Left ventricle myocardium superior (tissue), 1 donor: ENCODE data around the gene COPA. TPM values are rescaled to one million over a fixed set of nuclear protein-coding genes. Genes with fewer than 3 reads are reported as not detected.
A peak's percentile ranks its signal among the peaks of the same experiment; 100 is the strongest.

Experiments
- ATAC-seq: fragments of 200-7000 bp; cut with Tn5 transposase; one replicate; pipeline ENCODE4 v1.9.1; 2020; ENCODE audit warnings: mild to moderate bottlenecking, moderate library complexity
- DNase-seq: peaks from one replicate; pipeline ENCODE4 v3.0.0-alpha.2; 2020
- intact Hi-C: fragments of 100-400 bp; cut with micrococcal nuclease; formaldehyde crosslinking; loops from one replicate; pipeline ENCODE4 v1.11.0; 2022
- total RNA-seq: library from RNA; stranded (reverse); fragmentation: NEBNext Ultra II Directional; extraction: Animal tissue kit (Norgen Biotek cat#: 25700); gene quantifications from one replicate; pipeline ENCODE4 v1.2.1, GENCODE V29; 2021
- donor health status: DM: no; HTN: yes; CAD: no; lungs with severe emphysema.

COPA gene
- total RNA-seq, 1 donor from 2014 or later: 93.0 TPM

DNA sequence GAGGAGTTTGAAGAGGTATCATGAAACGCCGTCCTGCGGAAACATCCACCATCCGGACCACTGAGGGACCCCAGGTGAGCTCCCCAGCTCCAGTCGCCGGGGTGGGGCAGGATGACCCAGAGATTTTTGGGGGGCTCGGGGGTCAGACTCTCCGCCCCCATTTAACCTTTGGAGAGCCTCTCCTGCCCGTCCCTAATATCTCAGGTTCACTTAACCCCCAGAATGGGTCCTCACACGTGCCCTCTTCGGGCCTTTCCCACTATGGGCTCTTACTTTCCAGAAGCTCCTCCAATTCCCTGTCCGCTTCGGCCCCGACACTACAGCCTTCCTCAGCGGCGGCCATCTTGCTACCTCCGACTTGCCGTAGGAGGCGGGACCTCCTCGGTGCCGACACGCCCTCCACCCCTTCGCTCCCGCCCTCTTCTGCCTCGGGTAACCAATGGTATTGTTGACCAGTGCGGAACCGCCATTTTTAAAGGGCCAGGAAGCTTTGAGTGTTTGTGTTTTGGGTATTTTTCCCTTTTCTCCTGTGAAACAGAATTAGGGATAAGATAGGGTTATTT lies 58.2 kb downstream of the COPA start, which contains the start of gene PEX19:
TSS of gene PEX19 (minus strand) at position 352 of the 563 bp plus-strand sequence. CDS start at position 343, 9 bp downstream.
- intact Hi-C loops: no loop called here
- DNase-seq: peak; percentile 94
- peak; percentile 100 for ATAC-seq

DNA sequence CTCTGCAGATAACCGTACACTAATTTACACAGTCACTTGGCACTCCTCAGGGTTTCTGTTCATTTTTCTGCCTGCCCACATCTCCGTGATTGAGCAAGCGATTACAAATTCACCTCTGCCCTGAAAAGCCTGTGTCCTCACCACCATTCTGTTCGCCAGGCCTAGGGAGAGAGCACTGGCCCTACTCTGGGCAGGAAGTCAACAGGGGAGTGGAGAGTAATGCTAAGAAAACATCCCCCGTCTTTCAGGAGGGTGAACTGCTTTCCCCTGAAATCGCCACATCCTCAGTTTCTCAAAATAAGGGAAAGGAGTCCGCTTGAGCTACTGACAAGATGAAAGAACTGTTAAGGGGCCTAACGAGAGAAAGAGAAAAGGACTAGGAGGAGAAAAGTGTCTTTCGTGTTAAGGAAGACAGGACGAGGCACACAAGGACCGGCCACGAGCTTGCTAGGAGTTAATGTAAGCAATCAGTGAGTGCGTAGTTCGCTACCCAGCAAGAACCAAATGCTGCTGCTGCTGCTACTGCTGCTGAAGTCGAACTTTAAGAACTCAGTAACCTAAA lies 58.7 kb downstream of the COPA start:
- intact Hi-C loops: no loop called here
- DNase-seq: no peak
- ATAC-seq: peak; percentile 49

DNA sequence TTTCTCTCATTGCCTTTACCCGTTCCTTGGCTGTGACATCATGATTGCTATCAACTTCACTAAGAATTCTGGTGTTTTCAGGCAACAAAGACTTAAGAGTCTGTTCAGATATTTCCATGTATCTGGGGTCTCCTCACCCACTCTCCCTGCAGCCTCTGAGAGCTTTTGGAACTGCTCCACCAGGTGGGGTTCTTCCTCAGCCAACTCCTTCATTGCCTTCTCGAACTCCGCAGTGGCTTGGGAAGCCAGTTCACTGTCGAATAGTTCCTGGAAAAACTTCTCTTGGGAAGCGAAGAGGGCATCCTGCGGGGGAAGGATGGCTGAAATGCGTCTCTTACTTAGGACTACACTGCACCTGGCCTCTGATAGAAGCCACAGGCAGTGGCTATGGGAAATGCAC lies 60.2 kb downstream of the COPA start:
- intact Hi-C loops: no loop called here
- no peak for DNase-seq
- ATAC-seq: no peak

DNA sequence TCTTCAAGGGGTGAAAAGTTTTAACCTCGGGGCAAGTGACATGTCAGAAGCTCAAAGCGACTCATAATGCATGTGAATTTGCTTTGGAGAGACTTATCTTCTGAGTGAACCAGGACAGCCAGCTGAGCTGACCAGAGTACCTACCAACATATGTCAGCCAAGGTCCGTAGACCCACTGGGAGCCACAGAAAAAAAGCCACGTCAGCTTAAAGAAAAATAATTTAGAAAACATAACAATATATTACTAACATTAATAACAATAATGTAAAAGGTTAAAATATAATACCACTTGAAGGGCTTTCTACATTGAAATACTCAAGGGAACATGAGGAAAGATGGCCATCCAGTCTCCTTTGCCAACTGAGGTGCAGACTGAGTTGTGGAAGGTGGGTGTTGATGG lies 65.1 kb downstream of the COPA start:
- intact Hi-C loops: no loop called here
- ATAC-seq: no peak
- no peak for DNase-seq

DNA sequence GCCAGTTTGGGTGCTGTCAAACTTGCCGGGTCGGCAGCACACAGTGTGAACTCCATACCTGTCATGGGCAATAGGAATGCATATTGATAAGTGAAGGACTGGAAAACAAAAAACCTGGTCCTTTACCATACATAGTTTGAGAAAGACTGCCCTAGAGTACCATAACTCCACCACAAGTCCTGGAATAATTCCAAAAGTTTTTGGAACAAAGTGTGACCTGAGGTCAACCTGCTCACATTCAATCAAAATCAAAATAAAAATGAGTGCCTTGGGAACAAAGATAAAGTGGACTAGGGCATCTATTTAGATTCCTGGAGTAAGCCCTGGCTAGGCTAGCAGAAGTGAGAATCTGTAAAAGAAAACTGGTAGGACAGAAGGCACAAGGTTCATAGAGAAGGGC lies 65.7 kb downstream of the COPA start:
- intact Hi-C loops: no loop called here
- ATAC-seq: no peak
- DNase-seq: no peak

DNA sequence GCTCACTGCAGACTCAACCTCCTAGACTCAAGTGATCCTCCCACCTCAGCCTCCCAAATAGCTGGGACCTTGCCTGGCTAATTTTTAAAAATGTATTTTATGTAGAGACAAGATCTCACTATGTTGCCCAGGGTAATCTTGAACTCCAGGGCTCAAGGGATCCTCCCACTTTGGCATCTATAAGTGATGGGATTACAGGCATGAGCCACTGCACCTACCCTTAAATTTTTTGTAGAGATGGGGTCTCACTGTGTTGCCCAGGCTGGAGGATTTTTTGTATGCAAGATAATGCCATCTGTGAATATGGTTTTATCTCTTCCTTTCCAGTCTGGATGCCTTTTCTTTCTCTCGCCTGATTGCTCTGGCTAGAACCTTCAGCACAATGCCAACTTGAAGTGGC lies 72.0 kb downstream of the COPA start:
- DNase-seq (no peak), ATAC-seq (no peak)
- intact Hi-C loops: no loop called here

DNA sequence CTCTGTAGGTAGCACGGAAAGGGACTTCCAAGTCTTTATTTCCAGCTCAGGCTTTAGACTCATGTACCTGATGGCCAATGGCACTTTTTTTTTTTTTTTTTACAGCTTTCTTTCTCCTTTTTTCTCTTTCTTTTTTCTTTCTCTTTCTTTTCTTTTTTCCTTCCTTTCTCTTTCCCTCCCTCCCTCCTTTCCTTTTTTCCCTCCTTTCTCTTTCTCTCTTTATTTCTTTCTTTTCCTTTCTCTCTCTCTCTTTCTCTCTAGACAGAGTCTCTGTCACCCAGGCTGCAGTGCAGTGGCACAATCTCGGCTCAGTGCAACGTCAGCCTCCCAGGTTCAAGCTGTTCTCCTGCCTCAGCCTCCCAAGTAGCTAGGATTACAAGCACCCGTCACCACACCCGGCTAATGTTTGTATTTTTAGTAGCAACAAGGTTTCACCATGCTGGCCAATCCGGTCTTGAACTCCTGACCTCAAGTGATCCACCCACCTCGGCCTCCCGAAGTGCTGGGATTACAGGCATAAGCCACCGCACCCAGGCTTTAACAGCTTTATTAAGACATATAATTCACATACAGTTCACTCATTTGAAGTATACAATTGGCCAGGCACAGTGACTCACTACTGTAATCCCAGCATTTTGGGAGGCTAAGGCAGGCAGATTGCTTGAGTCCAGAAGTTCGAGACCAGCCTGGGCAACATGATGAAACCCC lies 75.6 kb downstream of the COPA start:
- ATAC-seq (no peak), DNase-seq (no peak)
- intact Hi-C loops: no loop called here

DNA sequence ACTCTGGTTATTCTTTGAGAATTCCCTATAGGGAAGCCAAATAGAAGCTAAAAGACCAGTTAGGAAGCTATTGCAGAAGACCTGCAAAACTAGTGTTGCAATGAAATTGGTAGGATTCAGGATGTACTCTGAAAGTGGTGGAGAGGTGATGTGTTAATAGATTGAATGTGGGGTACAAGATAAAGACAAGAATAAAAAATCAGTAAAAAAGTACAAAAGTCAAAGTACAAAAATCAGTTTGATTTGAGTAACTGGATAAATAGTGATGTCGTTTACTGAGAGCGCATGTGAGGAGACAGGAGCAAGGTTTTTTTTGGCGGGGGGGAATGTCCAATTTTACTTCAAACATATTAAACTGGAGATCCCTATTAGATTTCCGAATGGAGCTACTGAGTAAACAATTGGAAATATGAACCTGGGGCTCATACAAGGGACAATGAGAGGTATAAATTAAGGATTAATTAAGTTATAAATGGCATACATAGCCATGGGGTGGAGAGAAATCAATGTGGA lies 78.2 kb downstream of the COPA start:
- no peak for DNase-seq
- ATAC-seq: no peak
- intact Hi-C loops: no loop called here

DNA sequence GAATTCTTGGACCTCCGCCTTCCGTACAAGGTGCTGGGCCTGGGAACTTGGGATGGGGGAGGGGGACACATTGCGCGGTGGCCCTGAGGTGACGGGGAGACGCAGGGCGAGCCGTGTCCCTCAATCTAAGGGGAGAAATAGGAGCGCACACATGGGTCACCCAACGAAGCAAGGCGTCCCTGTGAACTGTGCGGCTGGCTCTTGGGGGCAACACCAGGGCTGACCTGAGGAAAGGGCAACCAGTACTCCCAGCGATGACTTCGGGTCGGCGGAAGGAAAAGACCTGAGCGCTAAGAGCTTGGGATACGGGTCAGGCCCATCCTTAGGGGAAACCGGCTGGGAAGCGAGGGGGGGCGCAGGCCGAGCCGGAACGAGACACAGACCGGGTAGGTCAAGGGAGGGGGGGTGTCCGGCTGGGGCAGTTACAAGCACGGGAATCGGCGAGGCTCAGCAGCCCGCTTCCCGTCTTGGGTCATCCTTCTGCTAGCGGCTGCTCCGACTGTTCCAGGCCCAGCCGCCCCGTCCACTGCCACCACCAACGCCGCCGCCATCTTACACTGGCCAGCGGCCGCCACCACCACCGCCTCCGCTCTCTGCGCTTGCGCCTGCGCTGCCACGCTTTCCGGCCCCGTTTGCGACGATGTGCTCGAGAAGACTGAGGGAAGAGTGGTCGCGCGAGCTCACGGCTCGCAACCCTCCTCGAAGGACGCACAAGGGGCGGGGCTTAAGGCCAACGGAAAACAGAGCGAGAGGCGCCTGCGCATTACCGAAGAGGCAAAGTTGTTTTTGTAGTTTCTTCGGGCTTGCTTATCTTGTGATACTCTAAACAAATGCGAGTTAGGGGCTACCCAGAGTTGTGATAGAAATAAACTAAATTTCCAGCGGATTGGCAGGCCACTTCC lies 80.9 kb downstream of the COPA start, which contains the start of gene DCAF8:
TSS of gene DCAF8 (minus strand) at position 657 of the 902 bp plus-strand sequence. CDS start 18,541 bp downstream, outside the sequence.
- DNase-seq (peak; percentile 99), ATAC-seq (peak; percentile 98)
- intact Hi-C loops: no loop called here

DNA sequence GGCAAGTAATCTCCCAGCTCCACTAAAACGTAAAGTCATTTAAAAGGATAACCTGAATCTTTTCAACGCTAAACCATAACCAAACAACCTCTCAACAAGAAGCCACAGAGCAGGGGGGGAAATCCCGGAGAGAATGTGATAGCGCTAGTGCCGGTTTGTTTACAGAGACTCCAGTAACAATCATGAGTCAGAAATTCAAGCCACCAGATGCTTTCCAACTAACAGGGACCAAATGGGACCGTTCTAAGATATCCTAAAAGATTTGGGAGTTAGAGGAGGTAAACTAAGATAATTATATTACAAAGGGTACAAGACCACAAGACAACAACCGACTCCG lies 81.5 kb downstream of the COPA start:
- ATAC-seq (peak; percentile 33), DNase-seq (no peak)
- intact Hi-C loops: no loop called here

DNA sequence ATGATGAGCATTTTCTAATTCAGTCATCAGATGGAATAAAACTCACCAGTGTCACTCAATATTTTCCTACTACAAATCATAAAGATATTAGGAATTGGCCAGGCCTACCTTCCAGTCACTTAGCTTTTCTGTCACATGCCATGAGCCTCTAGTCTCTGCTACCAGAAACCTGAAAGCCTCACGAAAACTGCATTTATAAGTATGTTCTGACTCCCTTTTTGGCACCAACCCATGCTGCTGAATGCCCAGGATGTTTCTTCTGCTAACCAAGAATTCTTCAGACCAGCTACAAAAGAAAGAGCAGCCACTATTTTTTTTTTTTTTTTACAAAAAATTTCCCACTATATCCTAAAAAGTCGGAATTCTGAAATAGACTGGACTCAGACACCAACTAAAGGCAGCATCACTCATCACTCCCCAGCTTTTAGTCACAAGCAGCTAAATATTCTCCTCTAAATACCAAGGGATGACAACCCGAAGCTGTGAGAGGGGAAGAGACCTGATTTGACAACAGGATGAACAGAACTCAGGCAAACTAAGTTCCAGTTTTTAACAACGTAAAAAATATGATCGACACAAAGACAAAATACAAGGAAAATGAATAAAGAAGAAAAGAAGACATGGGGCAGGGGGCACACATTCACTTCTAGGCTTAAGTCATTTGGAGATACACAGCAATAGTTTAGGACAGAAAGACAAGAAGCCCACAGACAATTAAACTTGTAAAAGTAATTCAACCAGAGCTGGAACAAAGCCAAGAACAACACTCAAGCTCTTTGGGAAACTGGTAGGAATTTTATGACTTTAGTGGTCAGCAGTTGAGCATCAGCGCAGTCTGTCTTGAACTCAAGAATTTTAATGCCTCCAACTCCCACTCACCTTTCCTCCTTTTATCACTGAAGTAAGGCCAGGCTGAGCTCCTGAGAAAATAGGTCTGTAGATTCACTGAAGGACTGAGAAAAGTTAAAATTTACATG lies 82.4 kb downstream of the COPA start:
- ATAC-seq (no peak), DNase-seq (no peak)
- intact Hi-C loops: no loop called here

DNA sequence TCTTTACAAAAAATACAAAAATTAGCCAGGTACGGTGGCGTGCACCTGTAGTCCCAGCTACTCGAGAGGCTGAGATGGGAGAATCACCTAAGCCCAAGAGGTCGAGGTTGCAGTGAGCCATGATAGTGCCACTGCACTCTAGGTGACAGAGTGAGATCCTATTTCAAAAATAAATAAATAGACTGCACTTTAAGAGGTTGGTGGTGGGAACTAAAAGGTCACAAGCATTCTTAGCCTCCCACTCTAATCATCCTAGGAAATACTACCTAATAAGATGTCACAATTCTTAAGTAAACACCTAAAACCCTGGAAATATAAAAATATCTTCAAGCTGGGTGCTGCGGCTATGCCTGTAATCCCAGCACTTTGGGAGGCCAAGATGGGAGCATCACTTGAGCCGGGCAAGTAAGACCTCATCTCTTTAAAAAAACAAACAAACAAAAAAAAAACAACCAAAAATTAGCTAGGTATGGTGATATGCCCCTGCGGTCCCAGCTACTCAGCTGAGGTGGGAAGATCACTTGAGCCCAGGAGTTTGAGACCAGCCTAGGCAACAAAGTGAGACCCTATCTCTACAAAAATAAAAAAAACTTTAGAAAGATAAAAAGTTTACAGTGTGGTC lies 84.8 kb downstream of the COPA start:
- no peak for ATAC-seq
- intact Hi-C loops: loop anchor here (10.0 kb wide), 1 partner anchor 63 kb away; the partner anchor contains the start of gene CASQ1

DNA sequence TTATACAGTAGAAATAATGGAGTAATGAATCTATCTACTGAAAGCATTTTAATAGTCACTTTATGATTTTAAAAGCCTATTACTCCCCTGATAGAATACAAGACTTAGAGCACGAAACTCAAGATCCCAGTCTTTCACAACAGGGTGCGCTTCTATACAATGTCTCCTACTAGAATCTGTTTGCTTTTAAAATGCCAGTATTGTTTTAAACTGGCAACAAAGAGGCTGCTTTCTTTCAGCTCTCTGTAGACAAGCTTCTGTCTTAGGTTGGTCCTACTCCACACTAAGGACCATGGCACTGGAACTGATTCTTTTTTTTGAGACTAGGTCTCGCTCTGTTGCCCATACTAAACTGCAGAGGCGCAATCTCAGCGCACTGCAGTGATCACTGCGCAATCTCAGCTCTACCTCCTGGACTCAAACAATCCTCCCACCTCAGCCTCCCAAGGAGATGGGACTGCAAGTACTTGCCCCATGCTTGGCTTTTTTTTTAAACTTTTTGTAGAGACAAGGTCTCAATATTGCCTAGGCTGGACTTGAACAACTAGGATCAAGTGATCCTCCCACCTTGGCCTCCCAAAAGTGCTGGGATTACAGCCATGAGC lies 85.5 kb downstream of the COPA start:
- DNase-seq (no peak), ATAC-seq (no peak)
- intact Hi-C loops: loop anchor here (10.0 kb wide), 1 partner anchor 63 kb away; the partner anchor contains the start of gene CASQ1

More for the DNA sequence above, 84.8 kb downstream of the COPA start:
- no peak for DNase-seq

DNA sequence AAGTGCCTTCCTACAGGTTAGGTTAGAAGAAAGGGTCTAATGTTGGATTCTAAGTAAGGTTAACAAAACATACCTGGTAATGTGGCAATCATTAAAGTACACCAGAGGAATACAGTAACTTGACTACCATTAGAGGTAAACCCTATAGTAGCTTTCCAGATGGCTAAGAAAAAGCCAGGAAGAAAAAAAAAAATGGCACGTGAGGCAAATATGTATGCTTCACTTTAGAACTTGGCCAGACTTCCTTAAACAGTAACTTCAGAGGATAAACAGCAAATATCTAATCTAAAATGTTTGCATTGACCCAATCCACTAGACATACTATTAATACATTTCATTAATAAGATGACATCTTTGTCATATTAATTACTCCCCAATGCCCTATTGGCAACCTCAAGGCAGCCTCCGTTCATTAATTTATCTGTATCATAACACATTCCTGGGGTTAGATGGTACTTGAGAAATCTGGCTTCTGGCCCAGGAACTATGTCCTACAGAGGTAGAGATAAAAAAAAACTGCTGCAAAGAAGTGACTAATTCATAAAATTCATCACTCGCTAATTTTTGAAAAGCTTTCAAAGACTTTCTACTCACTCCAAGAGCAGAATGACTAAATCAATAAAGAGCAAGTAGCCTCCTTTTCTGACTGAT lies 86.5 kb downstream of the COPA start:
- ATAC-seq (peak; percentile 18), DNase-seq (no peak)
- intact Hi-C loops: loop anchor here (10.0 kb wide), 1 partner anchor 62 kb away; the partner anchor contains the start of gene CASQ1

DNA sequence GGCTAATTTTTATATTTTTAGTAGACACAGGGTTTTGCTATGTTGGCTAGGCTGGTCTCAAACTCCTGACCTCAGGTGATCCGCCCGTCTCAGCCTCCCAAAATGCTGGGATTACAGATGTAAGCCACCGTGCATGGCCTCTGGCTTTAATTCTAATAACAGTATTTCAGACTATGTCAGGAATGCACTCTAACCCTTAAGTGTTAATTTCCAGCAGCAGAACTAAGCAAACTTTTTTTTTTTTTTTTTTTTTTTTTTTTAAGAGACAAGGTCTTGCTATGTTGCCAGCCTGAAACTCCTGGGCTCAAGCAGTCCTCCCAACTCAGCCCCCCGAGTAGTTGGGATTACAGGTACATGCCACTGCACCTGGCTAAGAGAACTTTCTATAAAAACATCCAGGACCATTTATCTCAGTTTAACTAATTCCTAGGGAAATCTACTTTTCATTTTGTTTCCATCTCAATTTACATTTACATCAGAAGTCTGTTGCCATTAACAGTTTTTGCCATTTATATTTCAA lies 87.2 kb downstream of the COPA start:
- ATAC-seq: no peak
- intact Hi-C loops: loop anchor here (10.0 kb wide), 1 partner anchor 61 kb away; the partner anchor contains the start of gene CASQ1
- DNase-seq: no peak
